ENCODE measurements around the gene SNX25.

Gene SNX25

DNA sequence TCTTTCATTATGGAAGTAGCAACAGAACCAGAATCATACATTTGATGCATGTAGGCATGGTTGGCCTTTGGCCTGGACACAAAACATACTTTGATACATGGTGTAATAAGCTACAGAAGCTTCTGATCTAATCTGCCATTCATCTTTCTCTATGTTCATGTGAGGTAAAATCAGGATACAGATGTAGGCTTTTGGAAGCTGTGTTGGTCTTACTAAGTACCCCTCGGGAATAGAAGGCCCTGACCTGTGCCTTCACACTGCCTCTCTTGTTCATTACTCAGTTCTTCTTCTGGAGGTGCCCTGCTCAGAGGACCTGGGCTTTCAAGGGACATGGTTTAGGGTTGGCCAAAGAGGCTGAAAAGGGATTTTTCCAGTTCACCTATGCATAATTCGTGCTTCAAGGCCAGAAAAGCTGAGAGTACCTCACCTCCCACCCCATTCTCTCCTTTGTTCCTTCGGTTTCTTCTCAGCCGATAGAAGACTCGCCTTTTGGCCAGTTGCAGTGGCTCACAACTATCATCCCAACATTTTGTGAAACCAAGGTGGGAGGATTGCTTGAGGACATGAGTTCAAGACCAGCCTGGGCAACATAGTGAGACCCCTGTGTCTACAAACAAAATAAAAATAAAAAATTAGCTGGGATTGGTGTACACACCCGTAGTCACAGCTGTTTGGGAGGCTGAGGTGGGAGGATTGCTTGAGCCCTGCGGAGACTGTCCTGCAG is 25.9 kb downstream of the SNX25 start:
- POLR2A ChIA-PET: no interaction called here
- Histone ChIP-seq H3K4me3 (ENCODE audit: low read depth, low read length) (no peak overlapping the region), H3K4me1 (ENCODE audit: control insufficient read depth, insufficient read depth, low read length) (peaks cover 5% of the 10 kb centered on the region; the same call in 1 of the 2 replicates), H3K9me3 (ENCODE audit: control insufficient read depth, insufficient read depth, low read depth, low read length) (no peaks in the 10 kb centered on the region), H3K36me3 (ENCODE audit: control insufficient read depth in 2 of 2, insufficient read depth in 1 of 2, low read length in 2 of 2) (no peaks in the 10 kb centered on the region; a peak in 1 of 3 replicates), H3K27ac (ENCODE audit: extremely low read depth, low read depth, low read length) (no peak overlapping the region)
- CTCF ChIA-PET: interaction anchor here (0.5 kb wide), 1 partner anchor 33 kb away, joined by 3 read pairs; no protein-coding TSS in a partner anchor
- TF ChIP-seq ZNF121 (tag by site-specific recombination; IDR thresholded peaks at IDR 0.05) (peak; percentile 55; the same call in 1 of the 2 replicates), ZNF174 (tag by site-specific recombination; IDR thresholded peaks at IDR 0.05) (no peak)

DNA sequence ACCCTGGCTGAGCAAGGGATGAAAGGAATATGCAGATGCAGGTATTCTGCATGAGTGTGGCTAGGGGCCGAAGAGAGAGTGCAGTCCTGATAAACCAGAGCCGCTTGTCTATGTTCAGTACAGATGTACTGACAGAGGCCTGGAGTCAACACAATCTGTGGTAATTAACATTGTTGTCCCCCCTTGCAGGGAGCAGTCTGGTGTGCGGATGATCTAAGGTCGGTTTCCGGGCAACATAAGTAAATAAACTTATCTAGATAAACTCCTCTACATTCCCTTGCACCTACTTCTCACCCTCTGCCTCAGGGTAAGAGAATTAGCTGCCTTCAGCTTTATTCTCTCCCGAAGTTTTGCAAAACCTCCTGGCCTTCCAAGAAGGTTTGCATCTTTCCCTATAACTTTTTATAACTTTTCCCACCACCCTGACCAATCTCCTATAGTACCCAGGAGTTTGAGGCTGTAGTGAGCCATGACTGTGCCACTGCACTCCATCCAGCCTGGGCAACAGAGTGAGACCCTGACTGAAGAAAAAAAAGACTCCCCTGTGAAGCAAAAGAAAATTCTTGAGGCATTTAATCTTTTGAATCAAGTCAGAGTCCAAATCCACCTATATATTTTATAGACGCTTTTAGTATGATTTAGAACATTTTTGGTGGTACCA is 26.6 kb downstream of the SNX25 start:
- Histone ChIP-seq H3K36me3 (ENCODE audit: control insufficient read depth in 2 of 2, insufficient read depth in 1 of 2, low read length in 2 of 2) (no peaks in the 10 kb centered on the region; a peak in 1 of 3 replicates), H3K27ac (ENCODE audit: extremely low read depth, low read depth, low read length) (no peak overlapping the region), H3K4me1 (ENCODE audit: control insufficient read depth, insufficient read depth, low read length) (peaks cover 5% of the 10 kb centered on the region; the same call in 1 of the 2 replicates), H3K4me3 (ENCODE audit: low read depth, low read length) (no peak overlapping the region), H3K9me3 (ENCODE audit: control insufficient read depth, insufficient read depth, low read depth, low read length) (no peaks in the 10 kb centered on the region)
- POLR2A ChIA-PET: no interaction called here
- CTCF ChIA-PET: interaction anchor here (0.8 kb wide), 1 partner anchor 74 kb away, joined by 4 read pairs; no protein-coding TSS in a partner anchor
- no peak for TF ChIP-seq ZNF24 (tag by site-specific recombination; IDR thresholded peaks at IDR 0.05)
- no peak for TF ChIP-seq MYNN (tag by site-specific recombination; IDR thresholded peaks at IDR 0.05; ENCODE audit: borderline replicate concordance)
- peak; percentile 49; the same call in 1 of the 2 replicates for TF ChIP-seq ZBTB48 (tag by site-specific recombination; IDR thresholded peaks at IDR 0.05)
- TF ChIP-seq, protein P1, sequence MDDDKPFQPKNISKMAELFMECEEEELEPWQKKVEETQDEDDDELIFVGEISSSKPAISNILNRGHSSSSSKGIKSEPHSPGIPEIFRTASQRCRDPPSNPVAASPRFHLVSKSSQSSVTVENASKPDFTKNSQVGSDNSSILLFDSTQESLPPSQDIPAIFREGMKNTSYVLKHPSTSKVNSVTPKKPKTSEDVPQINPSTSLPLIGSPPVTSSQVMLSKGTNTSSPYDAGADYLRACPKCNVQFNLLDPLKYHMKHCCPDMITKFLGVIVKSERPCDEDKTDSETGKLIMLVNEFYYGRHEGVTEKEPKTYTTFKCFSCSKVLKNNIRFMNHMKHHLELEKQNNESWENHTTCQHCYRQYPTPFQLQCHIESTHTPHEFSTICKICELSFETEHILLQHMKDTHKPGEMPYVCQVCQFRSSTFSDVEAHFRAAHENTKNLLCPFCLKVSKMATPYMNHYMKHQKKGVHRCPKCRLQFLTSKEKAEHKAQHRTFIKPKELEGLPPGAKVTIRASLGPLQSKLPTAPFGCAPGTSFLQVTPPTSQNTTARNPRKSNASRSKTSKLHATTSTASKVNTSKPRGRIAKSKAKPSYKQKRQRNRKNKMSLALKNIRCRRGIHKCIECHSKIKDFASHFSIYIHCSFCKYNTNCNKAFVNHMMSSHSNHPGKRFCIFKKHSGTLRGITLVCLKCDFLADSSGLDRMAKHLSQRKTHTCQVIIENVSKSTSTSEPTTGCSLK (tag by site-specific recombination; IDR thresholded peaks at IDR 0.05): no peak
- peak; percentile 42; the same call in 1 of the 2 replicates for TF ChIP-seq ZNF121 (tag by site-specific recombination; IDR thresholded peaks at IDR 0.05)
- TF ChIP-seq, protein P2, sequence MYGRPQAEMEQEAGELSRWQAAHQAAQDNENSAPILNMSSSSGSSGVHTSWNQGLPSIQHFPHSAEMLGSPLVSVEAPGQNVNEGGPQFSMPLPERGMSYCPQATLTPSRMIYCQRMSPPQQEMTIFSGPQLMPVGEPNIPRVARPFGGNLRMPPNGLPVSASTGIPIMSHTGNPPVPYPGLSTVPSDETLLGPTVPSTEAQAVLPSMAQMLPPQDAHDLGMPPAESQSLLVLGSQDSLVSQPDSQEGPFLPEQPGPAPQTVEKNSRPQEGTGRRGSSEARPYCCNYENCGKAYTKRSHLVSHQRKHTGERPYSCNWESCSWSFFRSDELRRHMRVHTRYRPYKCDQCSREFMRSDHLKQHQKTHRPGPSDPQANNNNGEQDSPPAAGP (tag by site-specific recombination; IDR thresholded peaks at IDR 0.05): no peak
- no peak for TF ChIP-seq ZNF132 (tag by site-specific recombination; IDR thresholded peaks at IDR 0.05; ENCODE audit: borderline replicate concordance)
- TF ChIP-seq ZNF221 (tag by site-specific recombination; IDR thresholded peaks at IDR 0.05; ENCODE audit: borderline replicate concordance): no peak
- TF ChIP-seq, protein P3, sequence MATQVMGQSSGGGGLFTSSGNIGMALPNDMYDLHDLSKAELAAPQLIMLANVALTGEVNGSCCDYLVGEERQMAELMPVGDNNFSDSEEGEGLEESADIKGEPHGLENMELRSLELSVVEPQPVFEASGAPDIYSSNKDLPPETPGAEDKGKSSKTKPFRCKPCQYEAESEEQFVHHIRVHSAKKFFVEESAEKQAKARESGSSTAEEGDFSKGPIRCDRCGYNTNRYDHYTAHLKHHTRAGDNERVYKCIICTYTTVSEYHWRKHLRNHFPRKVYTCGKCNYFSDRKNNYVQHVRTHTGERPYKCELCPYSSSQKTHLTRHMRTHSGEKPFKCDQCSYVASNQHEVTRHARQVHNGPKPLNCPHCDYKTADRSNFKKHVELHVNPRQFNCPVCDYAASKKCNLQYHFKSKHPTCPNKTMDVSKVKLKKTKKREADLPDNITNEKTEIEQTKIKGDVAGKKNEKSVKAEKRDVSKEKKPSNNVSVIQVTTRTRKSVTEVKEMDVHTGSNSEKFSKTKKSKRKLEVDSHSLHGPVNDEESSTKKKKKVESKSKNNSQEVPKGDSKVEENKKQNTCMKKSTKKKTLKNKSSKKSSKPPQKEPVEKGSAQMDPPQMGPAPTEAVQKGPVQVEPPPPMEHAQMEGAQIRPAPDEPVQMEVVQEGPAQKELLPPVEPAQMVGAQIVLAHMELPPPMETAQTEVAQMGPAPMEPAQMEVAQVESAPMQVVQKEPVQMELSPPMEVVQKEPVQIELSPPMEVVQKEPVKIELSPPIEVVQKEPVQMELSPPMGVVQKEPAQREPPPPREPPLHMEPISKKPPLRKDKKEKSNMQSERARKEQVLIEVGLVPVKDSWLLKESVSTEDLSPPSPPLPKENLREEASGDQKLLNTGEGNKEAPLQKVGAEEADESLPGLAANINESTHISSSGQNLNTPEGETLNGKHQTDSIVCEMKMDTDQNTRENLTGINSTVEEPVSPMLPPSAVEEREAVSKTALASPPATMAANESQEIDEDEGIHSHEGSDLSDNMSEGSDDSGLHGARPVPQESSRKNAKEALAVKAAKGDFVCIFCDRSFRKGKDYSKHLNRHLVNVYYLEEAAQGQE (tag by site-specific recombination; IDR thresholded peaks at IDR 0.05): no peak
- TF ChIP-seq ZNF426 (tag by site-specific recombination; IDR thresholded peaks at IDR 0.05): no peak
- no peak for TF ChIP-seq ZNF530 (tag by site-specific recombination; IDR thresholded peaks at IDR 0.05; ENCODE audit: low read depth)
- peak; percentile 13; the same call in 1 of the 2 replicates for TF ChIP-seq GLIS1 (tag by site-specific recombination; IDR thresholded peaks at IDR 0.05)
- TF ChIP-seq ZFP37 (tag by site-specific recombination; IDR thresholded peaks at IDR 0.05): no peak
- no peak for TF ChIP-seq ZNF16 (tag by site-specific recombination; IDR thresholded peaks at IDR 0.05; ENCODE audit: low read depth)
- TF ChIP-seq ZNF830 (tag by site-specific recombination; IDR thresholded peaks at IDR 0.05; ENCODE audit: low read depth): no peak
- no peak for TF ChIP-seq ZNF174 (tag by site-specific recombination; IDR thresholded peaks at IDR 0.05)
- no peak for TF ChIP-seq ZEB2 (tag by site-specific recombination; IDR thresholded peaks at IDR 0.05)
- TF ChIP-seq, protein P4, sequence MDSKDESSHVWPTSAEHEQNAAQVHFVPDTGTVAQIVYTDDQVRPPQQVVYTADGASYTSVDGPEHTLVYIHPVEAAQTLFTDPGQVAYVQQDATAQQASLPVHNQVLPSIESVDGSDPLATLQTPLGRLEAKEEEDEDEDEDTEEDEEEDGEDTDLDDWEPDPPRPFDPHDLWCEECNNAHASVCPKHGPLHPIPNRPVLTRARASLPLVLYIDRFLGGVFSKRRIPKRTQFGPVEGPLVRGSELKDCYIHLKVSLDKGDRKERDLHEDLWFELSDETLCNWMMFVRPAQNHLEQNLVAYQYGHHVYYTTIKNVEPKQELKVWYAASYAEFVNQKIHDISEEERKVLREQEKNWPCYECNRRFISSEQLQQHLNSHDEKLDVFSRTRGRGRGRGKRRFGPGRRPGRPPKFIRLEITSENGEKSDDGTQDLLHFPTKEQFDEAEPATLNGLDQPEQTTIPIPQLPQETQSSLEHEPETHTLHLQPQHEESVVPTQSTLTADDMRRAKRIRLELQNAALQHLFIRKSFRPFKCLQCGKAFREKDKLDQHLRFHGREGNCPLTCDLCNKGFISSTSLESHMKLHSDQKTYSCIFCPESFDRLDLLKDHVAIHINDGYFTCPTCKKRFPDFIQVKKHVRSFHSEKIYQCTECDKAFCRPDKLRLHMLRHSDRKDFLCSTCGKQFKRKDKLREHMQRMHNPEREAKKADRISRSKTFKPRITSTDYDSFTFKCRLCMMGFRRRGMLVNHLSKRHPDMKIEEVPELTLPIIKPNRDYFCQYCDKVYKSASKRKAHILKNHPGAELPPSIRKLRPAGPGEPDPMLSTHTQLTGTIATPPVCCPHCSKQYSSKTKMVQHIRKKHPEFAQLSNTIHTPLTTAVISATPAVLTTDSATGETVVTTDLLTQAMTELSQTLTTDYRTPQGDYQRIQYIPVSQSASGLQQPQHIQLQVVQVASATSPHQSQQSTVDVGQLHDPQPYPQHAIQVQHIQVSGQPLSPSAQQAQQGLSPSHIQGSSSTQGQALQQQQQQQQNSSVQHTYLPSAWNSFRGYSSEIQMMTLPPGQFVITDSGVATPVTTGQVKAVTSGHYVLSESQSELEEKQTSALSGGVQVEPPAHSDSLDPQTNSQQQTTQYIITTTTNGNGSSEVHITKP (tag by site-specific recombination; IDR thresholded peaks at IDR 0.05): peak; percentile 61
- no peak for TF ChIP-seq ZNF514 (tag by site-specific recombination; IDR thresholded peaks at IDR 0.05)
- no peak for TF ChIP-seq ZNF248 (tag by site-specific recombination; IDR thresholded peaks at IDR 0.05)
- TF ChIP-seq MZF1 (tag by site-specific recombination; IDR thresholded peaks at IDR 0.05; ENCODE audit: borderline replicate concordance): 0 out of 2 replicates have a peak, but pooled peaks have one; percentile 43
- TF ChIP-seq ZNF140 (tag by site-specific recombination; IDR thresholded peaks at IDR 0.05): no peak
